Tibial nerve (tissue), 4 donors: ENCODE results near the gene GGTLC3.
"Not testable (repeated sequence)": the region's sequence is repeated elsewhere in the genome, so short reads cannot be mapped to it uniquely, and the experiment has no call there.

ENCODE experiments used
- EP300 ChIP-seq, 2 donors: sonication (generic); formaldehyde crosslinking; IDR thresholded peaks; one replicate each; pipeline ENCODE4 v1.6.1; 2017; ENCODE audit warnings: antibody characterized with exemption in 2 of 2, mild to moderate bottlenecking in 1 of 2
- TF ChIP-seq, protein P1 (sequence below), 5 experiments: fragments of 200-600 bp in 3 of 5; fragments of 450-650 bp in 2 of 5; sonication (generic) in 3 of 5; IDR thresholded peaks; one replicate each; pipeline ENCODE4 v1.5.1; 2016 to 2019; ENCODE audit warnings: antibody characterized with exemption in 5 of 5, mild to moderate bottlenecking in 3 of 5, moderate library complexity in 2 of 5

DNA sequence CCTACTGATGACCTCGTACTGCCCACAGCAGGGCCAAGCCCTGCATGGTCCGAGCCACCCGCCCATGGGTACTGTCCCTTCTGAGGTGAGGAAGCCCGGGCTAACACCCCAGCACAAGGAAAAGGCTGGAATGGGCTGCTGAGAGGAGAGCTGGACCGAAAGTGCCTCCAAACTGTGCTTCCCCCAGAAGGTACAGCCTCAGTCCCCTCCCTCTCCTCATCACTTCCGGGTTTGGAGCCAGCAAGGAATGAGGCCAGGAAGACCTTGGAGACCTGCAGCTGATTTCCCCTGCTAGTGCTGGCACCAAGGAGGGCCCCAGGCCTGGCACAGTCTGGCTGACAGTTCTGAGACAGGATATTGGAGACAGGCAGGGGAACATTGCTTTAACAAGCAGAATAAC, 41.0 kb upstream of the GGTLC3 start:
- TF ChIP-seq, protein P1, sequence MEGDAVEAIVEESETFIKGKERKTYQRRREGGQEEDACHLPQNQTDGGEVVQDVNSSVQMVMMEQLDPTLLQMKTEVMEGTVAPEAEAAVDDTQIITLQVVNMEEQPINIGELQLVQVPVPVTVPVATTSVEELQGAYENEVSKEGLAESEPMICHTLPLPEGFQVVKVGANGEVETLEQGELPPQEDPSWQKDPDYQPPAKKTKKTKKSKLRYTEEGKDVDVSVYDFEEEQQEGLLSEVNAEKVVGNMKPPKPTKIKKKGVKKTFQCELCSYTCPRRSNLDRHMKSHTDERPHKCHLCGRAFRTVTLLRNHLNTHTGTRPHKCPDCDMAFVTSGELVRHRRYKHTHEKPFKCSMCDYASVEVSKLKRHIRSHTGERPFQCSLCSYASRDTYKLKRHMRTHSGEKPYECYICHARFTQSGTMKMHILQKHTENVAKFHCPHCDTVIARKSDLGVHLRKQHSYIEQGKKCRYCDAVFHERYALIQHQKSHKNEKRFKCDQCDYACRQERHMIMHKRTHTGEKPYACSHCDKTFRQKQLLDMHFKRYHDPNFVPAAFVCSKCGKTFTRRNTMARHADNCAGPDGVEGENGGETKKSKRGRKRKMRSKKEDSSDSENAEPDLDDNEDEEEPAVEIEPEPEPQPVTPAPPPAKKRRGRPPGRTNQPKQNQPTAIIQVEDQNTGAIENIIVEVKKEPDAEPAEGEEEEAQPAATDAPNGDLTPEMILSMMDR (IDR thresholded peaks at IDR 0.05) = not testable (repeated sequence)
- TF ChIP-seq EP300 (IDR thresholded peaks at IDR 0.05) = not testable (repeated sequence)
